GM23248 (cell line): ENCODE data around the gene CCDC136. TPM values are rescaled to one million over a fixed set of nuclear protein-coding genes. Genes with fewer than 3 reads are reported as not detected.

Source experiments
- DNase-seq: peaks from one replicate; pipeline ENCODE4 v3.0.0-alpha.2; 2015
- H2AFZ ChIP-seq: fragments of 200-600 bp; sonication (generic); 2 replicates; pipeline ENCODE4 v1.6.1; 2016; ENCODE audit warnings: antibody characterized with exemption
- H3F3A ChIP-seq: fragments of 200-600 bp; sonication (generic); 2 replicates; pipeline ENCODE4 v1.6.1; 2016; ENCODE audit warnings: mild to moderate bottlenecking, antibody characterized with exemption, mixed run types; ENCODE audit not compliant: insufficient read depth
- H3K27ac ChIP-seq: fragments of 200-600 bp; sonication (generic); 2 replicates; pipeline ENCODE4 v1.5.1; 2016; ENCODE audit warnings: mild to moderate bottlenecking
- H3K27me3 ChIP-seq: fragments of 200-600 bp; sonication (generic); replicated peaks from 2 replicates; pipeline ENCODE4 v1.6.1; 2016; ENCODE audit warnings: mild to moderate bottlenecking; ENCODE audit not compliant: insufficient read depth
- H3K36me3 ChIP-seq: fragments of 200-600 bp; sonication (generic); 2 replicates; pipeline ENCODE4 v1.6.1; 2016; ENCODE audit warnings: low read depth, mild to moderate bottlenecking
- H3K4me1 ChIP-seq: fragments of 200-600 bp; sonication (generic); 2 replicates; pipeline ENCODE4 v1.6.1; 2016; ENCODE audit warnings: mild to moderate bottlenecking; ENCODE audit not compliant: insufficient read depth
- H3K4me2 ChIP-seq: fragments of 200-600 bp; sonication (generic); one replicate; pipeline ENCODE4 v1.6.1; 2016; ENCODE audit warnings: mild to moderate bottlenecking; ENCODE audit not compliant: unreplicated experiment
- H3K4me3 ChIP-seq: fragments of 200-600 bp; sonication (generic); 2 replicates; pipeline ENCODE4 v1.5.1; 2016; ENCODE audit warnings: mild to moderate bottlenecking
- H3K79me2 ChIP-seq: fragments of 200-600 bp; sonication (generic); 2 replicates; pipeline ENCODE4 v1.6.1; 2016; ENCODE audit warnings: mild to moderate bottlenecking; ENCODE audit not compliant: insufficient read depth
- H3K9ac ChIP-seq: fragments of 200-600 bp; sonication (generic); 2 replicates; pipeline ENCODE4 v1.6.1; 2016; ENCODE audit warnings: mild to moderate bottlenecking
- H3K9me2 ChIP-seq: fragments of 200-600 bp; sonication (generic); 2 replicates; pipeline ENCODE4 v1.6.1; 2016; ENCODE audit warnings: mixed run types, mild to moderate bottlenecking, moderate library complexity; ENCODE audit not compliant: insufficient read depth
- H3K9me3 ChIP-seq: fragments of 200-600 bp; sonication (generic); one replicate; pipeline ENCODE4 v1.6.1; 2017; ENCODE audit warnings: low read depth
- H4K20me1 ChIP-seq: fragments of 200-600 bp; sonication (generic); 2 replicates; pipeline ENCODE4 v1.6.0; 2016; ENCODE audit not compliant: insufficient read depth
- EZH2 ChIP-seq: fragments of 200-600 bp; sonication (generic); IDR thresholded peaks from 2 replicates; pipeline ENCODE4 v1.6.1; 2018; ENCODE audit warnings: antibody characterized with exemption, mild to moderate bottlenecking; ENCODE audit not compliant: insufficient read depth, poor library complexity, severe bottlenecking
- EZH2phosphoT487 ChIP-seq: fragments of 200-600 bp; sonication (generic); IDR thresholded peaks from 2 replicates; pipeline ENCODE4 v1.6.1; 2018; ENCODE audit warnings: antibody characterized with exemption, moderate library complexity, mild to moderate bottlenecking, low read depth; ENCODE audit not compliant: insufficient read depth
- WGBS, 2 experiments: methylation state at CpG; one replicate each; pipeline ENCODE4 v1.1.6; 2015 to 2017; ENCODE audit warnings: low lambda C conversion rate in 2 of 2, low coverage in 1 of 2; ENCODE audit errors: missing lambda C conversion rate in 2 of 2; 5-methylcytosine and 5-hydroxymethylcytosine counted together
- in situ Hi-C: fragments of 300-500 bp; cut with MboI; formaldehyde crosslinking; loops from 2 replicates; pipeline ENCODE4 v1.15.0; 2020
- polyA plus RNA-seq: library from polyadenylated mRNA; unstranded; fragments of >200 nt; fragmentation: Nextera tagmentation; extraction: Ambion mirVana; gene quantifications from 2 replicates; pipeline ENCODE4 v1.2.1, GENCODE V29; 2016
- total RNA-seq: library from RNA; depleted of rRNA; stranded (reverse); fragments of >200 nt; shearing (Covaris generic); gene quantifications from 2 replicates; pipeline ENCODE4 v1.2.3, GENCODE V29; 2014

The CCDC136 gene
- total and polyA plus RNA-seq, 2 experiments from 2014 or later = 3.1 to 3.9 TPM

DNA sequence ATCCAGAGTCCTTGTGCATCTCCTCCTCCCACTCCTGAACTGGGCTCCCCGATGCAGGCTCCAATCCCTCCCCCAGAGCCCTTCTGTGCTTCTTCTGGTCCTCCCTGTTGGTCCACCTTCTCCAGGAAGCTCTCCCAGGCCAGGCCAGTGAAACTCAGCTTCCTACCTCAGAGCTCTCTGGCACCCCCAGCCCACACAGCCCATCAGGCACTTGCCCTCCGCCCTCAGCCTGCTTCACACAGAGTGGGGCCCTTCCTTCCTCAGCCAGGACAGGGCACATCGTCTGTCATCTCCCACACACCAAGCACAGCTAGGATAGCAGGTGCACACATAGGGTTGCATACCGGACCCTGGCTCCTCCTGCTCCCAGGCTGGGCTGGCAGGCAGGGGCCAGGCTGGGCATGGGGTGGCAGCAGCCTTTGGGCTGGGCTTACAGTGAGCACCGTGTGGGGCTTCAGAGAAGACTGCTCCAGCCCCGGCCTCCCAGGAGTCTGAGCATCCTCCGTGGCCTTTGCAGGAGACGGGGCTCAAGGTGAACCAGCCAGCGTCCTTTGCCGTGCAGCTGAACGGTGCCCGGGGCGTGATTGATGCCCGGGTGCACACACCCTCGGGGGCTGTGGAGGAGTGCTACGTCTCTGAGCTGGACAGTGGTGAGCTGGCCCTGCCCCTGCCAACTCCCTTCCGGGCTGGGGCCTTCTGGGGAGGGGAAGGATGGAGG lies 64.4 kb downstream of the CCDC136 start:
- no peak overlapping the region for H3K9ac ChIP-seq
- H3F3A ChIP-seq = peaks cover 46% of the 10 kb centered on the region
- no peak overlapping the region for H3K27ac ChIP-seq
- TF ChIP-seq EZH2phosphoT487 = no peak
- no peak for TF ChIP-seq EZH2
- H3K4me1 ChIP-seq = no peaks in the 10 kb centered on the region
- no peaks in the 10 kb centered on the region for H3K9me2 ChIP-seq
- no peaks in the 10 kb centered on the region for H3K79me2 ChIP-seq
- no peak overlapping the region for H3K4me2 ChIP-seq
- WGBS, 2 experiments = 90 to 92% methylated on average over 14 to 17 of the region's 17 CpGs
- H3K27me3 ChIP-seq = no peaks in the 10 kb centered on the region
- no peaks in the 10 kb centered on the region for H3K9me3 ChIP-seq
- in situ Hi-C loops = no loop called here
- H3K4me3 ChIP-seq = no peak overlapping the region
- H3K36me3 ChIP-seq = peaks cover 37% of the 10 kb centered on the region; the same call in 1 of the 2 replicates
- H2AFZ ChIP-seq = no peak overlapping the region
- H4K20me1 ChIP-seq = no peaks in the 10 kb centered on the region
- no peak for DNase-seq

DNA sequence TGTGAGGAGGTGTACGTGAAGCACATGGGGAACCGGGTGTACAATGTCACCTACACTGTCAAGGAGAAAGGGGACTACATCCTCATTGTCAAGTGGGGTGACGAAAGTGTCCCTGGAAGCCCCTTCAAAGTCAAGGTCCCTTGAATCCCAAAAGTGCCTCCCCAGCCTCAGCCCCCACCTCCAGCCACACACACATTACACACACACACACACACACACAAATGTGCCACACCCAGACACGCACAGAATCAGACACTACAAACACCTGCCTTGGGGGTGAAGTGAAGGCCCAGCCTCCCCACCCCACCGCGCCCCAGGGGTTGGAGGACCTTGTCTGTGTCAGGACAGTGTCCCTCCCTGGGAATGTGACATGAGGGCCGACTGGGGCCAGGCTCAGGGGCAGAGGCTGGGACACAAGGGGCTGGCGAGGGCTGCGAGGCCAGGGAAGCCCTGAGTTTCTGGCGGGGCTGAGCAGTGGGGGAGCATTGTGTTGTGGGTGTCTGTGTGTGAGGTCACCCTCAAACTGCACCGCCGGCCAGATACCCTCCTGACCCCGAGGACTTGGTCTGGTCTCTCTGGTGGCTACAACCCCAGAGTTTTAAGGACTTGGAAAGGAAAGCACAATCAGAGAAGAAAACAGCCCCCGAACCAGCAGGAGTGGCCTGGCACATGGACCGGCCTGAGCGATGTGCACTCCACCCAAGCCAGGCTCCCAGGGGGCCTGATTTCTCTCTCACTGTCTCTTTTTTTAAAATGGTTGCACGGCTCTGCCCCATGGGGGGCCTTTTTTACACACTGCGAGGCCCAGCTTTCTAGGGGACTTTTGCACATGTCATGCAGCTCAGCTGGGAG lies 66.8 kb downstream of the CCDC136 start:
- H3K79me2 ChIP-seq = peaks cover 9% of the 10 kb centered on the region
- H3F3A ChIP-seq = peaks cover 40% of the 10 kb centered on the region
- in situ Hi-C loops = no loop called here
- no peaks in the 10 kb centered on the region for H4K20me1 ChIP-seq
- peak overlapping the region; percentile 32; the same call in 1 of the 2 replicates for H3K27ac ChIP-seq
- H2AFZ ChIP-seq = no peak overlapping the region
- peaks cover 14% of the 10 kb centered on the region; the same call in 1 of the 2 replicates for H3K36me3 ChIP-seq
- no peak for TF ChIP-seq EZH2
- TF ChIP-seq EZH2phosphoT487 = no peak
- H3K27me3 ChIP-seq = no peaks in the 10 kb centered on the region
- DNase-seq = peak; percentile 38
- WGBS, 2 experiments = 60 to 63% methylated on average over 16 to 18 of the region's 18 CpGs
- H3K9me2 ChIP-seq = no peaks in the 10 kb centered on the region
- no peak overlapping the region for H3K4me3 ChIP-seq
- H3K9me3 ChIP-seq = no peaks in the 10 kb centered on the region
- peaks cover under 1% of the 10 kb centered on the region; the same call in 1 of the 2 replicates for H3K4me1 ChIP-seq
- H3K4me2 ChIP-seq = no peak overlapping the region
- no peak overlapping the region for H3K9ac ChIP-seq

DNA sequence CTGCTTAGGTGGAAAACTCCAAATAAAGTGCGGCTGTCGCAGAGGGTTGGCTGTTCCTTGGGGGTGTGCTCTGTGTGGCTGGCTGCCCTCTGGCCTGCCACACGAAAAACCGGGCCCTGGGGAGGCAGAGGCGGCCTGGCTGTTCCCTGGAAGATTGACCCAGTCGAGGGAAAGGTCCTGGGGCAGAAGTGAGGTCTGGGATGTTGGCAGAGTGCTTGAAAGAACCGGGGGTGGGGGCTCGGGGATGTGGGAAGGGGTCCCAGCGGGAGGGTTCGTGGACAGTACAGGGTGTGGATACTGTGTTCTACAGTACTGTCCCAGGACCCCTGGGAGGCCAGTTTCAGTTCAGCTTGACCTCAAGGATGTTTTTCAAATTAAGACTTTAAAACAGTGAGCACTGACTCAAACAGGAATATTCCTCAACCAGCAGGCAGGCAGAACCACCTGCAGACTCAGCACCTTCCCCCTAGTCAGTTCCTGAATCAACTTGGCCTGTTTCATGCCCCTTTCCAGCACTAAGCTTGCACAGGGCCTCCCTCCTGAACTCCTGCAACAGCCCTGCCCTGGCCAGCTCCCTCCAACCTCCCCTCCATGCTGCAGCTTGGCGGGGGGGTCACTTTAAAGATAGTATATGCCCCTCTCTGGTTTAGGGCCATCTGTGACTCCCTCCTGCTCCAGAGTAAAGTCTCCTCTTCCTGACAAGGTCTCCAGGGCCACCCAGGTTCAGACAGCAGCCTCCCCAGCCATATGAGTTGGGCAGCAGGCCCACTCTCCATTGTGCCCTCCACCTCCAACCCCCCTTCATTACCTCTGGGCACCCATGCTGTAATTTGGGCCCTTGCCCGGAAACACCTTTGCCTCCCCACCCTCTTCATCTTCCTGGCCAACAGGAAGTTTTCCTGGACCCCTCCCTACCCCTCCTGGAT lies 67.7 kb downstream of the CCDC136 start:
- peaks cover 8% of the 10 kb centered on the region; the same call in 1 of the 2 replicates for H3K4me1 ChIP-seq
- H3K9me2 ChIP-seq = no peaks in the 10 kb centered on the region
- no peak overlapping the region for H2AFZ ChIP-seq
- H3K79me2 ChIP-seq = peaks cover 18% of the 10 kb centered on the region
- H3F3A ChIP-seq = peaks cover 40% of the 10 kb centered on the region
- no peak overlapping the region for H3K9ac ChIP-seq
- DNase-seq = peak; percentile 22
- no peak overlapping the region for H3K4me2 ChIP-seq
- 51 to 59% methylated on average over 10 to 12 of the region's 12 CpGs for WGBS, 2 experiments
- H3K4me3 ChIP-seq = no peak overlapping the region
- H4K20me1 ChIP-seq = no peaks in the 10 kb centered on the region
- H3K9me3 ChIP-seq = no peaks in the 10 kb centered on the region
- H3K27me3 ChIP-seq = no peaks in the 10 kb centered on the region
- H3K36me3 ChIP-seq = peaks cover 9% of the 10 kb centered on the region; the same call in 1 of the 2 replicates
- H3K27ac ChIP-seq = peak overlapping the region; percentile 50
- in situ Hi-C loops = no loop called here
- no peak for TF ChIP-seq EZH2
- no peak for TF ChIP-seq EZH2phosphoT487
